Measurements from ENCODE around the gene OR5H1. TPM values are rescaled to one million over a fixed set of nuclear protein-coding genes. Genes with fewer than 3 reads are reported as not detected.
"Not testable (repeated sequence)": the region's sequence is repeated elsewhere in the genome, so short reads cannot be mapped to it uniquely, and the experiment has no call there.

The OR5H1 gene
- total RNA-seq, 4 donors from 2014 or later = not detected

GRCh38 chr3:98140531-98140930, 10.0 kb downstream of the OR5H1 start:
- intact Hi-C loops (cut with DNase I) = no loop called here
- DNase-seq = no peak
- Histone ChIP-seq H3K4me1 (no peaks in the 10 kb centered on the region), H3K27ac (no peak overlapping the region), H3K9me3 (no peaks in the 10 kb centered on the region), H3K27me3 (no peaks in the 10 kb centered on the region), H3K4me3 (no peak overlapping the region), H3K36me3 (no peaks in the 10 kb centered on the region)
- no peak for TF ChIP-seq CTCF (IDR thresholded peaks at IDR 0.05)
- no peak for TF ChIP-seq POLR2A (IDR thresholded peaks at IDR 0.05)

- no peak for TF ChIP-seq POLR2A (IDR thresholded peaks at IDR 0.05)
- no peak for TF ChIP-seq CTCF (IDR thresholded peaks at IDR 0.05)
- H3K4me3 ChIP-seq = no peak within 1 kb of the TSS
- no peak for DNase-seq
- no peaks in the 10 kb centered on the region for H3K4me1 ChIP-seq
- H3K9me3 ChIP-seq = no peaks in the 10 kb centered on the region
- intact Hi-C loops (cut with DNase I) = no loop called here
- H3K36me3 ChIP-seq = no peaks in the 10 kb centered on the region
- H3K27me3 ChIP-seq = no peaks in the 10 kb centered on the region
- WGBS, 2 donors = 73 to 74% methylated on average over 1 of the region's 1 CpG
- no peak within 1 kb of the TSS for H3K27ac ChIP-seq
Measured at GRCh38 chr3:98147179-98147578, 16.7 kb downstream of the OR5H1 start, which contains the start of gene OR5H14. Gene OR5H14 (plus strand): TSS chr3:98147479. CDS start chr3:98149386, 1,907 bp downstream.

- WGBS, 2 donors = 62% methylated on average over 3 of the region's 3 CpGs
- Histone ChIP-seq H3K27ac (no peak overlapping the region), H3K27me3 (no peaks in the 10 kb centered on the region), H3K36me3 (no peaks in the 10 kb centered on the region), H3K9me3 (no peaks in the 10 kb centered on the region), H3K4me1 (no peaks in the 10 kb centered on the region), H3K4me3 (no peak overlapping the region)
- DNase-seq = no peak
- intact Hi-C loops (cut with DNase I) = no loop called here
- TF ChIP-seq CTCF (IDR thresholded peaks at IDR 0.05) (no peak), POLR2A (IDR thresholded peaks at IDR 0.05) (no peak)
Measured at GRCh38 chr3:98148751-98149150, 18.2 kb downstream of the OR5H1 start.

DNA sequence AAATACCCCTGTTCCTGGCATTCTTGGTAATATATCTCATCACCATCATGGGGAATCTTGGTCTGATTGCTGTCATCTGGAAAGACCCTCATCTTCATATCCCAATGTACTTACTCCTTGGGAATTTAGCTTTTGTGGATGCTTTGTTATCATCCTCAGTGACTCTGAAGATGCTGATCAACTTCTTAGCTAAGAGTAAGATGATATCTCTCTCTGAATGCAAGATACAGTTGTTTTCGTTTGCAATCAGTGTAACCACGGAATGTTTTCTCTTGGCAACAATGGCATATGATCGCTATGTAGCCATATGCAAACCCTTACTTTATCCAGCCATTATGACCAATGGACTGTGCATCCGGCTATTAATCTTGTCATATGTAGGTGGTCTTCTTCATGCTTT, 18.9 kb downstream of the OR5H1 start:
- H3K36me3 ChIP-seq; H3K9me3 ChIP-seq; DNase-seq; H3K27ac ChIP-seq; H3K27me3 ChIP-seq; H3K4me1 ChIP-seq; H3K4me3 ChIP-seq; intact Hi-C loops (cut with DNase I): not testable (repeated sequence)
- whole genome bisulfite sequencing, 2 donors = 83 to 87% methylated on average over 4 of the region's 4 CpGs

GRCh38 chr3:98151241-98151640, 20.7 kb downstream of the OR5H1 start:
- TF ChIP-seq POLR2A (IDR thresholded peaks at IDR 0.05) (no peak), CTCF (IDR thresholded peaks at IDR 0.05) (no peak)
- H3K27me3 ChIP-seq = no peaks in the 10 kb centered on the region
- no peaks in the 10 kb centered on the region for H3K9me3 ChIP-seq
- no peaks in the 10 kb centered on the region for H3K36me3 ChIP-seq
- H3K27ac ChIP-seq = no peak overlapping the region
- H3K4me3 ChIP-seq = no peak overlapping the region
- 65 to 74% methylated on average over 5 of the region's 5 CpGs for WGBS, 2 donors
- intact Hi-C loops (cut with DNase I) = no loop called here
- no peaks in the 10 kb centered on the region for H3K4me1 ChIP-seq
- DNase-seq = no peak

GRCh38 chr3:98166396-98166795, 35.9 kb downstream of the OR5H1 start, which contains the start of gene OR5H15:
Gene OR5H15 (plus strand): TSS chr3:98166696. CDS start chr3:98168700, 2,004 bp downstream.
- 91 to 93% methylated on average over 3 of the region's 3 CpGs for WGBS, 2 donors
- Histone ChIP-seq H3K4me3 (no peak within 1 kb of the TSS), H3K36me3 (no peaks in the 10 kb centered on the region), H3K4me1 (no peaks in the 10 kb centered on the region), H3K9me3 (no peaks in the 10 kb centered on the region), H3K27ac (no peak within 1 kb of the TSS), H3K27me3 (no peaks in the 10 kb centered on the region)
- TF ChIP-seq POLR2A (IDR thresholded peaks at IDR 0.05) = no peak
- no peak for DNase-seq
- intact Hi-C loops (cut with DNase I) = no loop called here
